AG04450 (cell line): ENCODE measurements around the gene PSMD13. TPM values are rescaled to one million over a fixed set of nuclear protein-coding genes. Genes with fewer than 3 reads are reported as not detected.
"Not testable (repeated sequence)": the region's sequence is repeated elsewhere in the genome, so short reads cannot be mapped to it uniquely, and the experiment has no call there.

ENCODE experiments used
- CTCF ChIA-PET: fragments of 300-600, 350-600 bp; formaldehyde crosslinking; extraction: SDS; loops from one replicate; lab custom pipeline; 2022; ENCODE audit warnings: antibody characterized with exemption, inconsistent platforms; lab: Charles Lee
- POLR2A ChIA-PET: fragments of 350-600 bp; formaldehyde crosslinking; extraction: SDS; loops from one replicate; lab custom pipeline; 2021; ENCODE audit warnings: antibody characterized with exemption, inconsistent platforms; lab: Yijun Ruan, JAX
- DNase-seq: peaks from one replicate; pipeline ENCODE4 v3.0.0-alpha.2; 2011; ENCODE audit warnings: low read depth, low spot score
- H3K27ac ChIP-seq: one replicate; pipeline ENCODE4 v1.5.1; 2012; ENCODE audit warnings: low read depth, low read length, control low read depth
- H3K27me3 ChIP-seq: one replicate; pipeline ENCODE4 v1.6.0; 2012; ENCODE audit warnings: low read length; ENCODE audit not compliant: control insufficient read depth, insufficient read depth
- H3K4me3 ChIP-seq: 2 replicates; pipeline ENCODE4 v1.5.1; 2011; ENCODE audit warnings: mild to moderate bottlenecking, low read depth, low read length, control low read depth
- H3K9me3 ChIP-seq: 2 replicates; pipeline ENCODE4 v1.5.1; 2012; ENCODE audit warnings: low read length; ENCODE audit not compliant: control insufficient read depth, insufficient read depth
- polyA plus RNA-seq: library from polyadenylated mRNA; depleted of rRNA; stranded (reverse); fragments of >200 nt; gene quantifications from 2 replicates; pipeline ENCODE4 v1.2.3, GENCODE V29; 2011
- TF ChIP-seq, protein P1 (sequence below): IDR thresholded peaks from 2 replicates; pipeline ENCODE4 v1.5.1; 2011; ENCODE audit warnings: low read depth, low read length, control low read depth, inconsistent platforms

Gene PSMD13
- polyA plus RNA-seq, 1 experiment, result 148 TPM

DNA sequence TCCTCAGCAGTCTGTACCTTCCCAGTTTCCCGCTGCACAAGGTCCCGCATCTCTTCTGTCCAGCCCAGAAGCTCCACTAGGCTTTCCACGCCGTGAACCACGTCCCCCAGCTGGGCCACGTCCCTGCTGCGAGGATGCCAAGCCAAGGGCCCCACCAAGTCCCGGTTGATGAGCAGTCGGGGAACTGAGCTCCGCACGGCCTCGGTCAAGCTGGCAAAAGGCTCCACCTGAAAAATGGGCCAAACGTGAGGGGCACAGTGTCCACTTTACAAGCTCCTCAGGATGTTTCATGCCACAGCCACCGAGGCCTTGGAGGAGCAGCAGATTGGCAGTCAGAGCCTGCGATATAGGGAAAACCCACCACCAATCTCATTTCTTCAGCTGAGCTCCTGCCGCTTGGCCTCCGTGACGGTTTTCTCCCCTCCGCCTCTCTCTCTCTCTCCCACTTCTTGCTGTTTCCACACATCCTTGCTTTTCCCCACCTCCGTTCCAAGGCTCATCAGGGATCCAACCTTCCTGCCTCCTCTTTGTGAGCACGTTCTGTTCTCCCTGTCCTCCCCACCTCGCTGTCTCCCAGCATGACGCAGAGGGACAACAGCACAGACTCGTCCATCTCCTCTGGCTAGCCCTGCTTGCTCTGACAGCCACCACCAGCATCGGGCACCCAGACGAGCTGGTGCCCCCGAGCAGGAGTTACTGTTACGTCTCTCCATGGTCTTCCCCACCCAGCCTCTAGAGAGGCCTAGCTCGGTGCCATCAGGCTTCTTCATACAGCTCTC lies 17.8 kb upstream of the PSMD13 start:
- Histone ChIP-seq H3K27me3 (no peaks in the 10 kb centered on the region), H3K27ac (no peak overlapping the region), H3K4me3 (no peak overlapping the region), H3K9me3 (no peaks in the 10 kb centered on the region)
- ChIA-PET POLR2A (no interaction called here), CTCF (no interaction called here)
- TF ChIP-seq, protein P1, sequence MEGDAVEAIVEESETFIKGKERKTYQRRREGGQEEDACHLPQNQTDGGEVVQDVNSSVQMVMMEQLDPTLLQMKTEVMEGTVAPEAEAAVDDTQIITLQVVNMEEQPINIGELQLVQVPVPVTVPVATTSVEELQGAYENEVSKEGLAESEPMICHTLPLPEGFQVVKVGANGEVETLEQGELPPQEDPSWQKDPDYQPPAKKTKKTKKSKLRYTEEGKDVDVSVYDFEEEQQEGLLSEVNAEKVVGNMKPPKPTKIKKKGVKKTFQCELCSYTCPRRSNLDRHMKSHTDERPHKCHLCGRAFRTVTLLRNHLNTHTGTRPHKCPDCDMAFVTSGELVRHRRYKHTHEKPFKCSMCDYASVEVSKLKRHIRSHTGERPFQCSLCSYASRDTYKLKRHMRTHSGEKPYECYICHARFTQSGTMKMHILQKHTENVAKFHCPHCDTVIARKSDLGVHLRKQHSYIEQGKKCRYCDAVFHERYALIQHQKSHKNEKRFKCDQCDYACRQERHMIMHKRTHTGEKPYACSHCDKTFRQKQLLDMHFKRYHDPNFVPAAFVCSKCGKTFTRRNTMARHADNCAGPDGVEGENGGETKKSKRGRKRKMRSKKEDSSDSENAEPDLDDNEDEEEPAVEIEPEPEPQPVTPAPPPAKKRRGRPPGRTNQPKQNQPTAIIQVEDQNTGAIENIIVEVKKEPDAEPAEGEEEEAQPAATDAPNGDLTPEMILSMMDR, result no peak
- DNase-seq, result no peak

DNA sequence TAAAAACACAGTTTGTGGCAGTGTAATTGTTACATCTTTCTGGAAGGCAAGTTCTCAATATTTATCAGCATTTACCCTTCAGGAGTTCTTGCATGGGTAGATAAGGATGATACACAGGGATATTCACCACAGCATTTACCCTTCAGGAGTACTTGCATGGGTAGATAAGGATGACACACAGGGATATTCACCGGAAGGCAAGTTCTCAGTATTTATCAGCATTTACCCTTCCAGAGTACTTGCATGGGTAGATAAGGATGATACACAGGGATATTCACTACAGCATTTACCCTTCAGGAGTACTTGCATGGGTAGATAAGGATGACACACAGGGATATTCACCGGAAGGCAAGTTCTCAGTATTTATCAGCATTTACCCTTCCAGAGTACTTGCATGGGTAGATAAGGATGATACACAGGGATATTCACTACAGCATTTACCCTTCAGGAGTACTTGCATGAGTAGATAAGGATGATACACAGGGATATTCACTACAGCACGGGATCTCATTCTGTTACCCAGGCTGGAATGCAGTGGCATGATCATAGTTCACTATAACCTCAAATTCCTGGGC lies 16.0 kb upstream of the PSMD13 start:
- CTCF ChIA-PET, POLR2A ChIA-PET, H3K4me3 ChIP-seq, H3K27me3 ChIP-seq, H3K27ac ChIP-seq, H3K9me3 ChIP-seq, DNase-seq: not testable (repeated sequence)

- Histone ChIP-seq H3K27me3 (no peaks in the 10 kb centered on the region), H3K9me3 (no peaks in the 10 kb centered on the region), H3K4me3 (no peak overlapping the region), H3K27ac (no peak overlapping the region)
- TF ChIP-seq, protein P1, result no peak
- ChIA-PET CTCF (interaction anchor here (1.2 kb wide), 1 partner anchor 29 kb away, joined by 4 read pairs; no protein-coding TSS in a partner anchor), POLR2A (no interaction called here)
- DNase-seq, result no peak
Observed at GRCh38 chr11:221539-221938, 15.2 kb upstream of the PSMD13 start.

GRCh38 chr11:221998-222789 lies 14.6 kb upstream of the PSMD13 start:
- no peak overlapping the region for H3K4me3 ChIP-seq
- H3K27me3 ChIP-seq, result no peaks in the 10 kb centered on the region
- H3K27ac ChIP-seq, result no peak overlapping the region
- no peaks in the 10 kb centered on the region for H3K9me3 ChIP-seq
- DNase-seq, result no peak
- CTCF ChIA-PET, result interaction anchor here (1.2 kb wide), 1 partner anchor 28 kb away, joined by 4 read pairs; no protein-coding TSS in a partner anchor
- POLR2A ChIA-PET, result no interaction called here
- TF ChIP-seq, protein P1, result no peak

DNA sequence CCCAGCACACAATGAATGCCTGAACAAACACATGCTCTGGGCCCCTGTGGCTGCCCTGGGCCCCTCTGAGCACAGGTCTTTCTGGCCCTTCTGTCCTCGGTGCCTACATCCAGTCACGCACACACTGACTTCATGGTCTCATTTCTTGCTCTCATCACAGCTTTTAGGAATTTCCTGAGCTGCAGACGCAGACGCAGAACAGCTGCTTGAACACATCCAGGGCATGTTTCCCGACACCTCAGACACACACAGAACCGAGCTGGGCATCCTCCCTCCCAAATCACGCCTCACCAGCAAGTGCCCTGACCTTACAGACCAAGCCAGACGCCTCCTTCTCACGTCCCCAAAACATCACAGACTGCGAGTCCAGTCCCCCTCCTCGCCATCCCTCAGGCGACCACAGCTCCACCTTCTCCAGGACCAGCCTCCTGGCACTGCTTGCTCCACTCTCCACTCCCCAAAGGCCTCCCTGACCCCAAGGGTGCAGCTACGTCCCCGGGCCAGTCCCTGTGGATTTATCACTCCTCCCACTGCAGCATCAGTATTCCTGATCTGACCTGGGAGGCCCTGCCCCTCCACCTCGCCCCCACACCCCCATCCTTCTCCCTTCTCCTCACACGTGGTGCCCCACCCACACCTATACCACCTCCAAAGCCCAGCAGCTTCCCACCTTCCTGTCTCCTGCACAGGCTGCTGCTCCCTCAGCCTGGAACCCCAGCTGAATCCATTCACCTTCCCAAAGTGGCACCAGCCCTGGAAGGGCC lies 13.6 kb upstream of the PSMD13 start:
- ChIA-PET POLR2A (interaction anchor here (0.5 kb wide), 1 partner anchor 16 kb away, joined by 3 read pairs; the partner anchor contains the start of genes BET1L and RIC8A), CTCF (no interaction called here)
- TF ChIP-seq, protein P1, result no peak
- Histone ChIP-seq H3K27ac (peak overlapping the region; percentile 0), H3K4me3 (no peak overlapping the region), H3K9me3 (no peaks in the 10 kb centered on the region), H3K27me3 (no peaks in the 10 kb centered on the region)
- DNase-seq, result no peak
